Left ventricle myocardium inferior (tissue), 1 donor: ENCODE measurements around the gene ACLY. TPM values are rescaled to one million over a fixed set of nuclear protein-coding genes. Genes with fewer than 3 reads are reported as not detected.

Experiments
- DNase-seq: peaks from one replicate; pipeline ENCODE4 v3.0.0-alpha.2; 2020
- H3K27ac ChIP-seq: fragments of 200-600 bp; replicated peaks from 2 replicates; pipeline ENCODE4 v1.8.0; 2021
- H3K27me3 ChIP-seq: fragments of 200-600 bp; 2 replicates; pipeline ENCODE4 v1.8.0; 2021; ENCODE audit warnings: low read depth
- H3K36me3 ChIP-seq: fragments of 200-600 bp; 2 replicates; pipeline ENCODE4 v1.8.0; 2021
- H3K4me1 ChIP-seq: fragments of 200-600 bp; 2 replicates; pipeline ENCODE4 v1.8.0; 2021
- H3K4me3 ChIP-seq: fragments of 200-600 bp; 2 replicates; pipeline ENCODE4 v1.8.0; 2021; ENCODE audit warnings: mild to moderate bottlenecking, moderate library complexity
- H3K9me3 ChIP-seq: fragments of 200-600 bp; replicated peaks from 2 replicates; pipeline ENCODE4 v1.8.0; 2021
- CTCF ChIP-seq: fragments of 200-600 bp; IDR thresholded peaks from 2 replicates; pipeline ENCODE4 v1.8.0; 2021; ENCODE audit warnings: antibody characterized with exemption, mild to moderate bottlenecking, borderline replicate concordance
- intact Hi-C: fragments of 100-400 bp; cut with micrococcal nuclease; formaldehyde crosslinking; loops from one replicate; pipeline ENCODE4 v1.11.0; 2022
- total RNA-seq: library from RNA; stranded (reverse); fragmentation: NEBNext Ultra II Directional; extraction: Animal tissue kit (Norgen Biotek cat#: 25700); gene quantifications from one replicate; pipeline ENCODE4 v1.2.1, GENCODE V29; 2021
- donor health status: DM: no; HTN: yes; CAD: no; lungs with severe emphysema.

The ACLY gene
- total RNA-seq, 1 donor from 2014 or later, result 23.5 TPM

GRCh38 chr17:41957869-41958439, 39.2 kb upstream of the ACLY start:
- no peak for TF ChIP-seq CTCF
- intact Hi-C loops, result no loop called here
- Histone ChIP-seq H3K4me1 (peaks cover 5% of the 10 kb centered on the region), H3K27ac (no peak overlapping the region), H3K36me3 (no peaks in the 10 kb centered on the region), H3K27me3 (no peaks in the 10 kb centered on the region), H3K9me3 (no peaks in the 10 kb centered on the region), H3K4me3 (no peak overlapping the region)
- DNase-seq, result no peak

- Histone ChIP-seq H3K27ac (no peak overlapping the region), H3K36me3 (no peaks in the 10 kb centered on the region), H3K4me1 (no peaks in the 10 kb centered on the region), H3K27me3 (no peaks in the 10 kb centered on the region), H3K9me3 (no peaks in the 10 kb centered on the region), H3K4me3 (no peak overlapping the region)
- no peak for DNase-seq
- no peak for TF ChIP-seq CTCF
- intact Hi-C loops, result no loop called here
Measured at GRCh38 chr17:41957031-41957868, 38.5 kb upstream of the ACLY start.

GRCh38 chr17:41956522-41956921, 37.8 kb upstream of the ACLY start:
- Histone ChIP-seq H3K27ac (no peak overlapping the region), H3K4me3 (no peak overlapping the region), H3K27me3 (no peaks in the 10 kb centered on the region), H3K36me3 (no peaks in the 10 kb centered on the region), H3K9me3 (no peaks in the 10 kb centered on the region), H3K4me1 (no peaks in the 10 kb centered on the region)
- intact Hi-C loops, result no loop called here
- no peak for DNase-seq
- TF ChIP-seq CTCF, result no peak

- no peak for DNase-seq
- intact Hi-C loops, result no loop called here
- Histone ChIP-seq H3K9me3 (no peaks in the 10 kb centered on the region), H3K4me3 (no peak overlapping the region), H3K27me3 (no peaks in the 10 kb centered on the region), H3K27ac (no peak overlapping the region), H3K36me3 (peaks cover 4% of the 10 kb centered on the region), H3K4me1 (no peaks in the 10 kb centered on the region)
- no peak for TF ChIP-seq CTCF
Measured at GRCh38 chr17:41948762-41949460, 30.2 kb upstream of the ACLY start.

GRCh38 chr17:41944943-41945342, 26.2 kb upstream of the ACLY start:
- peaks cover 4% of the 10 kb centered on the region for H3K36me3 ChIP-seq
- no peaks in the 10 kb centered on the region for H3K4me1 ChIP-seq
- intact Hi-C loops, result no loop called here
- H3K9me3 ChIP-seq, result no peaks in the 10 kb centered on the region
- no peak overlapping the region for H3K4me3 ChIP-seq
- H3K27me3 ChIP-seq, result no peaks in the 10 kb centered on the region
- TF ChIP-seq CTCF, result no peak
- H3K27ac ChIP-seq, result no peak overlapping the region
- DNase-seq, result no peak
